ENCODE measurements around the gene SIPA1L3.

DNA sequence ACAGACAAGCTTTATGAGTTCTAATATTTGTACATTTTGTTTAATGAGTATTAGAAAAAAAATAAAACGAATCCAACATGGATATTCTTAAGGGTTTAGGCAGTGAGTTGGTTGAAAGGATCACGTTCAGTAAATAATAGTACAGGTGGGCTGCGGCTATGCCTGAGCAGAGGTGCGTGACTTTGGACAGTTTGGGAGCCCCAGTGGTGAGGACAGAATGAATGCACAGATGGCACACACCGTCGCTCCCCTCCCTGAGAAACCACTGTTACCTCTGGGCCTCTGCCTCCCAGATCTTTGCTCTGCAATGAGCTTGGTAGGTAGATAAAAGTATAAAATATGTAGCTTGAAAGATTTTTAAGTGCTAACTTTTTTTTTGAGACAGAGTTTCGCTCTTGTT is 153.3 kb downstream of the SIPA1L3 start:
- TF ChIP-seq CTCF (IDR thresholded peaks at IDR 0.05; ENCODE audit: low read depth, low read length): no peak
- TF ChIP-seq POLR2A (IDR thresholded peaks at IDR 0.05; ENCODE audit: extremely low read depth, insufficient read length): no peak
- TF ChIP-seq, protein P1, sequence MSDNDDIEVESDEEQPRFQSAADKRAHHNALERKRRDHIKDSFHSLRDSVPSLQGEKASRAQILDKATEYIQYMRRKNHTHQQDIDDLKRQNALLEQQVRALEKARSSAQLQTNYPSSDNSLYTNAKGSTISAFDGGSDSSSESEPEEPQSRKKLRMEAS (IDR thresholded peaks at IDR 0.05; ENCODE audit: low read depth, low read length): no peak

Measured in NB4 (cell line).